HG02642 (cell line): ENCODE data around the gene DMBX1.

Source experiments
- ATAC-seq: cut with Tn5 transposase; IDR thresholded peaks from one replicate; pipeline ENCODE4 v1.9.1; 2021; ENCODE audit warnings: mild to moderate bottlenecking; ENCODE audit not compliant: unreplicated experiment, poor library complexity

DMBX1 gene

GRCh38 chr1:46489638-46490405, at the start of gene DMBX1:
Gene DMBX1, plus strand, starts transcription at chr1:46489836. Its CDS starts 17,175 bp downstream, at chr1:46507011.
- ATAC-seq: no peak

GRCh38 chr1:46440478-46440877, 49.2 kb upstream of the DMBX1 start:
- ATAC-seq: no peak

- peak; percentile 68 for ATAC-seq
Observed at GRCh38 chr1:46442317-46443161, 47.1 kb upstream of the DMBX1 start.

GRCh38 chr1:46444466-46444865, 45.2 kb upstream of the DMBX1 start:
- no peak for ATAC-seq

- no peak for ATAC-seq
Observed at GRCh38 chr1:46445773-46446256, 43.8 kb upstream of the DMBX1 start.

- peak; percentile 40 for ATAC-seq
Observed at GRCh38 chr1:46446646-46447498, 42.8 kb upstream of the DMBX1 start.

GRCh38 chr1:46447499-46448108, 42.0 kb upstream of the DMBX1 start:
- ATAC-seq: no peak

- no peak for ATAC-seq
Observed at GRCh38 chr1:46448109-46448911, 41.3 kb upstream of the DMBX1 start.

GRCh38 chr1:46449223-46450159, 40.1 kb upstream of the DMBX1 start:
- ATAC-seq: no peak

- no peak for ATAC-seq
Observed at GRCh38 chr1:46450160-46450517, 39.5 kb upstream of the DMBX1 start.

GRCh38 chr1:46451948-46452930, 37.4 kb upstream of the DMBX1 start:
- ATAC-seq: no peak

- no peak for ATAC-seq
Observed at GRCh38 chr1:46452931-46453325, 36.7 kb upstream of the DMBX1 start.

- ATAC-seq: no peak
Observed at GRCh38 chr1:46453449-46453848, 36.2 kb upstream of the DMBX1 start.

GRCh38 chr1:46455951-46456350, 33.7 kb upstream of the DMBX1 start:
- no peak for ATAC-seq

GRCh38 chr1:46456411-46456963, 33.1 kb upstream of the DMBX1 start:
- no peak for ATAC-seq

- ATAC-seq: no peak
Observed at GRCh38 chr1:46457178-46457577, 32.5 kb upstream of the DMBX1 start.

- ATAC-seq: no peak
Observed at GRCh38 chr1:46458190-46458589, 31.4 kb upstream of the DMBX1 start.
